CD4-positive, alpha-beta T cell (primary cell): ENCODE results near the gene HDAC3. TPM values are rescaled to one million over a fixed set of nuclear protein-coding genes. Genes with fewer than 3 reads are reported as not detected.

Source experiments
- ATAC-seq: fragments of 200-7000 bp; cut with Tn5 transposase; one replicate; pipeline ENCODE4 v1.10.0; 2022; ENCODE audit warnings: mild to moderate bottlenecking; ENCODE audit not compliant: poor library complexity
- CTCF ChIA-PET: fragments of 350-600 bp; sonication (Branson Sonifier 250); formaldehyde crosslinking; loops from one replicate; lab custom pipeline; 2021; ENCODE audit warnings: antibody characterized with exemption, inconsistent platforms; lab: Charles Lee
- POLR2A ChIA-PET: fragments of 350-600 bp; sonication (Branson Sonifier 250); formaldehyde crosslinking; loops from one replicate; lab custom pipeline; 2021; ENCODE audit warnings: antibody characterized with exemption, inconsistent platforms; lab: Charles Lee
- DNase-seq, 14 experiments: peaks; one replicate each; pipeline ENCODE4 v3.0.0-alpha.2; 2013 to 2020; ENCODE audit warnings: mixed read lengths in 2 of 14
- H3K27ac ChIP-seq, 2 donors: one replicate each; pipeline versions ENCODE4 v1.5.1 to v1.7.0; 2013; ENCODE audit warnings: low read length in 2 of 2, low read depth in 1 of 2, mild to moderate bottlenecking in 1 of 2
- H3K27me3 ChIP-seq, 2 experiments: 1 replicate in 1 of 2; 2 replicates in 1 of 2; pipeline versions ENCODE4 v1.6.1 to v1.7.0; 2013; ENCODE audit warnings: low read length in 2 of 2, control low read depth in 1 of 2, mild to moderate bottlenecking in 1 of 2, moderate library complexity in 1 of 2; ENCODE audit not compliant: insufficient read depth in 2 of 2, control insufficient read depth in 1 of 2
- H3K36me3 ChIP-seq: one replicate; pipeline ENCODE4 v1.6.1; 2013; ENCODE audit warnings: low read length, control low read depth; ENCODE audit not compliant: insufficient read depth
- H3K4me1 ChIP-seq: one replicate; pipeline ENCODE4 v1.6.1; 2013; ENCODE audit warnings: low read length, control low read depth; ENCODE audit not compliant: insufficient read depth
- H3K4me3 ChIP-seq: one replicate; pipeline ENCODE4 v1.5.1; 2013; ENCODE audit warnings: mild to moderate bottlenecking, low read length, moderate library complexity
- H3K9me3 ChIP-seq, 2 experiments: 1 replicate in 1 of 2; 2 replicates in 1 of 2; pipeline versions ENCODE4 v1.6.1 to v1.7.0; 2013; ENCODE audit warnings: low read length in 2 of 2, mild to moderate bottlenecking in 2 of 2, control low read depth in 1 of 2, moderate library complexity in 1 of 2; ENCODE audit not compliant: control insufficient read depth in 1 of 2, insufficient read depth in 1 of 2
- H3K27ac Mint-ChIP-seq: one replicate; pipeline ENCODE4 v1.8.0; 2020; ENCODE audit warnings: mixed read lengths
- H3K27me3 Mint-ChIP-seq: one replicate; pipeline ENCODE4 v1.8.0; 2021; ENCODE audit warnings: mixed read lengths
- H3K36me3 Mint-ChIP-seq: one replicate; pipeline ENCODE4 v1.8.0; 2021; ENCODE audit warnings: low read depth, mixed read lengths
- H3K4me1 Mint-ChIP-seq: one replicate; pipeline ENCODE4 v1.8.0; 2021; ENCODE audit warnings: low read depth, mixed read lengths
- H3K4me3 Mint-ChIP-seq: one replicate; pipeline ENCODE4 v1.8.0; 2020; ENCODE audit warnings: mild to moderate bottlenecking, mixed read lengths
- H3K9me3 Mint-ChIP-seq: one replicate; pipeline ENCODE4 v1.8.0; 2020; ENCODE audit warnings: mixed read lengths
- CTCF ChIP-seq: fragments of 200-600 bp; IDR thresholded peaks from one replicate; pipeline ENCODE4 v1.8.0; 2022; ENCODE audit warnings: antibody characterized with exemption, mild to moderate bottlenecking
- intact Hi-C, 2 experiments: fragments of 100-400 bp; cut with DNase I in 1 of 2; cut with micrococcal nuclease in 1 of 2; formaldehyde crosslinking; loops; one replicate each; pipeline versions ENCODE4 v1.15.1 to v1.9.0; 2023 to 2025; cut with DNase I, micrococcal nuclease
- total RNA-seq, 174 experiments: library from RNA in 2 of 174; stranded (reverse) in 2 of 174; gene quantifications; one replicate each; pipeline ENCODE4 v1.2.3 and lab custom pipeline; 2021 to 2026

Gene HDAC3
- total RNA-seq, 2 experiments from 2014 or later = 51.1 to 52.7 TPM

DNA sequence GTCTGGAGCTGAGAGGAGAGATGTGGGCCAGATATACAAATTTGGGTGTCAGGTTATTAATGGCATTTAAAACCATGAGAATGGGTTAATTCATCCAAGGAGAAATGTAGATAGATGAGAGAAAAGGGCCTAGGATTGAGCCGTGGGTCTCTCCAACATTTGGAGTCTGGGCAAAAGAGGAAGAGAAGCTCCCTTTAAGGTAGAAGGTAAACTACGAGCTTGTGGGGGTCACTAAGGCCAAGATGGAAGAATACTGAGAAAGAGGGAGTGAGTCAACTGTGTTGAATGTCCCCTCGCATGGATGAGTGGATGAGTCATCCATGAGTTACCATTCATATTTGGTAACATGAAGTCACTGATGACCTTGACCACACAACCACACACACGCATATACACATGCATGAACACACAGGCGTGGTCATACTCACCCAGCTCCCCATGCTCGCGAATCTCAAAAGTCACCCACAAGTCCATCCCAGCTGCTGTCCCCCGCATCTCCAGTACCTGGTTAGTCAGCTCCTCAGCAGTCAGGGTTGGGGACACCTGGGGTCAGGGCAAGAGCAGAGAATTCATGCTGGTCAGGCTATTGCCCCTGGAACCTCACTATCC lies 21.4 kb upstream of the HDAC3 start:
- intact Hi-C loops = no loop called here
- Histone ChIP-seq H3K27ac (no peak overlapping the region), H3K4me3 (no peak overlapping the region), H3K36me3 (no peaks in the 10 kb centered on the region), H3K4me1 (no peaks in the 10 kb centered on the region), H3K9me3 (peaks cover 0 to 5% of the 10 kb centered on the region in 2 experiments), H3K27me3 (no peaks in the 10 kb centered on the region)
- CTCF ChIA-PET = interaction anchor here (1.3 kb wide), 1 partner anchor 12 kb away, joined by 3 read pairs; no protein-coding TSS in a partner anchor
- peaks cover 6% of the 10 kb centered on the region for H3K27me3 Mint-ChIP-seq
- ATAC-seq = no peak
- H3K27ac Mint-ChIP-seq = no peak overlapping the region
- peak in 1 of 14 experiments; percentile 16 for DNase-seq
- no peaks in the 10 kb centered on the region for H3K36me3 Mint-ChIP-seq
- TF ChIP-seq CTCF = no peak
- H3K9me3 Mint-ChIP-seq = no peaks in the 10 kb centered on the region
- POLR2A ChIA-PET = interaction anchor here (1.2 kb wide), 1 partner anchor 21 kb away, joined by 3 read pairs; no protein-coding TSS in a partner anchor
- no peak overlapping the region for H3K4me3 Mint-ChIP-seq
- H3K4me1 Mint-ChIP-seq = peaks cover 2% of the 10 kb centered on the region

DNA sequence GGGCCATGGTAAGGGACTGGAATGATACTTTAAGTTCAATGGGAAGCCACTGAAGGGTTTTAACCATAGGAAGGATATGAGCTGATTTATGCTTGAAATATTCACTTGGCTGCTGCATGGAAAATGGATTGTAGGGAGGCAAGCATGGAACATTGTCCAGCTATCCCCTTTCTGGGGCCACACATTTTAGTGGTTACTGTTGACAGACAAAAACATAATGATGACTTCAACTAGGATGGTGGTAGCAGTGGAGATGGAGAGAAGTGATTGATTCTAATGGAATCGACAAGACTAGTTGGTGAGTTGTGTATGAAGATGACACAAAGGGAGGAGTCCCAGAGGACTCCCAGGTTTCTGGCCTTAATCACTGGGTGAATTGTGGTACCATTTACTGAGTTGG lies 20.8 kb upstream of the HDAC3 start:
- DNase-seq (no peak), ATAC-seq (no peak)
- no peaks in the 10 kb centered on the region for H3K9me3 Mint-ChIP-seq
- H3K27ac ChIP-seq = no peak overlapping the region
- H3K4me1 ChIP-seq = no peaks in the 10 kb centered on the region
- H3K36me3 ChIP-seq = no peaks in the 10 kb centered on the region
- ChIA-PET CTCF (interaction anchor here (1.3 kb wide), 1 partner anchor 12 kb away, joined by 3 read pairs; no protein-coding TSS in a partner anchor), POLR2A (interaction anchor here (1.2 kb wide), 1 partner anchor 20 kb away, joined by 3 read pairs; no protein-coding TSS in a partner anchor)
- no peak overlapping the region for H3K4me3 Mint-ChIP-seq
- no peak for TF ChIP-seq CTCF
- peaks cover 6% of the 10 kb centered on the region for H3K27me3 Mint-ChIP-seq
- H3K9me3 ChIP-seq = peaks cover 0 to 5% of the 10 kb centered on the region in 2 experiments
- peaks cover 7% of the 10 kb centered on the region for H3K4me1 Mint-ChIP-seq
- no peaks in the 10 kb centered on the region for H3K27me3 ChIP-seq
- no peak overlapping the region for H3K27ac Mint-ChIP-seq
- H3K36me3 Mint-ChIP-seq = no peaks in the 10 kb centered on the region
- intact Hi-C loops = no loop called here
- no peak overlapping the region for H3K4me3 ChIP-seq

DNA sequence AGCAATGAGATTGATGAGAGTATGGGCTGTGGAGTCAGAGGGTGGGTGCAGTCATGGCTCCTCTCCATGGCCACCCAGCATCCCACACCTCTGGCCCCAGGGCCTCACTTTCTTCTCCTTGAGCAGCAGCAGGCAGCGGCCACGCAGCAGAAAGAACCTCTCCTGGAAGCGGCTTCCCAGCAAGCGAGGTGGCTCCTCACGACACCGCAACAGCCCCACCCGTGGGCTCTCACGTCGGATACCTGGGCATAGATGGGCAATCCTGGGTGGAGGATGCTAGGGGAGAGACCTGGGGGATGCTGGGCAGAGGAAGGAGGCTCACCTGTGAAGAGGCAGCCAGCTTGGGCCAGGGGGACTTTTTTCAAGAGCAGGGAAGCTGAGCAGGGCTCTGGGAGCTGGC lies 19.7 kb upstream of the HDAC3 start:
- Histone ChIP-seq H3K36me3 (no peaks in the 10 kb centered on the region), H3K27ac (no peak overlapping the region), H3K4me1 (peaks cover 10% of the 10 kb centered on the region), H3K4me3 (no peak overlapping the region), H3K9me3 (peaks cover 0 to 5% of the 10 kb centered on the region in 2 experiments), H3K27me3 (no peaks in the 10 kb centered on the region)
- intact Hi-C loops = no loop called here
- ChIA-PET CTCF (interaction anchor here (1.3 kb wide), 1 partner anchor 8 kb away, joined by 3 read pairs; no protein-coding TSS in a partner anchor), POLR2A (no interaction called here)
- DNase-seq (peak in 1 of 14 experiments; percentile 6), ATAC-seq (no peak)
- H3K36me3 Mint-ChIP-seq = no peaks in the 10 kb centered on the region
- H3K27me3 Mint-ChIP-seq = peaks cover 6% of the 10 kb centered on the region
- no peak for TF ChIP-seq CTCF
- H3K4me1 Mint-ChIP-seq = peaks cover 16% of the 10 kb centered on the region
- no peak overlapping the region for H3K4me3 Mint-ChIP-seq
- no peaks in the 10 kb centered on the region for H3K9me3 Mint-ChIP-seq
- no peak overlapping the region for H3K27ac Mint-ChIP-seq
